Right lobe of liver (tissue), 6 donors: ENCODE results near the gene IL1RN. TPM values are rescaled to one million over a fixed set of nuclear protein-coding genes. Genes with fewer than 3 reads are reported as not detected.

Experiments used
- ATAC-seq, 4 donors: fragments of 200-7000 bp; cut with Tn5 transposase; one replicate each; pipeline ENCODE4 v1.9.1; 2020; ENCODE audit warnings: mild to moderate bottlenecking in 4 of 4, moderate library complexity in 4 of 4
- DNase-seq, 3 donors: peaks; one replicate each; pipeline ENCODE4 v3.0.0-alpha.2; 2020
- H3K27ac ChIP-seq, 3 donors: fragments of 200-600 bp; one replicate each; pipeline ENCODE4 v1.8.0; 2022
- H3K27me3 ChIP-seq, 2 donors: fragments of 200-600 bp; one replicate each; pipeline ENCODE4 v1.8.0; 2022
- H3K36me3 ChIP-seq, 4 donors: fragments of 200-600 bp; sonication (generic) in 1 of 4; one replicate each; pipeline versions ENCODE4 v1.5.1 to v1.8.0; 2017 to 2022; ENCODE audit warnings: control low read depth in 1 of 4
- H3K4me1 ChIP-seq, 4 donors: fragments of 200-600 bp; sonication (generic) in 1 of 4; one replicate each; pipeline versions ENCODE4 v1.5.1 to v1.8.0; 2017 to 2022; ENCODE audit warnings: control low read depth in 1 of 4
- H3K4me3 ChIP-seq, 3 donors: fragments of 200-600 bp; one replicate each; pipeline ENCODE4 v1.8.0; 2022
- H3K9me3 ChIP-seq, 4 donors: fragments of 200-600 bp; sonication (generic) in 1 of 4; one replicate each; pipeline versions ENCODE4 v1.5.1 to v1.8.0; 2017 to 2022; ENCODE audit warnings: control low read depth in 1 of 4
- POLR2A ChIP-seq: fragments of 450-650 bp; IDR thresholded peaks from one replicate; pipeline ENCODE4 v1.6.1; 2017; ENCODE audit warnings: antibody characterized with exemption, mild to moderate bottlenecking
- WGBS: methylation state at CpG from one replicate; pipeline ENCODE4 v1.1.6; 2018; ENCODE audit warnings: low coverage, low lambda C conversion rate; ENCODE audit not compliant: insufficient coverage; ENCODE audit errors: missing lambda C conversion rate; 5-methylcytosine and 5-hydroxymethylcytosine counted together
- intact Hi-C, 2 donors: fragments of 100-400 bp; cut with DNase I; formaldehyde crosslinking; loops; one replicate each; pipeline versions ENCODE4 v1.11.2 to v1.14.1; 2022
- total RNA-seq, 6 experiments: library from RNA; depleted of rRNA in 2 of 6; stranded (reverse); fragments of >200 nt in 2 of 6; fragmentation: NEBNext Ultra II Directional in 3 of 6; extraction: Animal tissue kit (Norgen Biotek cat#: 25700) in 3 of 6; gene quantifications; one replicate each; pipeline versions ENCODE4 v1.1.0 to v1.2.4, GENCODE V29; 2016 to 2023
- TF ChIP-seq, protein P1 (sequence below), 4 donors: fragments of 200-600 bp in 3 of 4; fragments of 450-650 bp in 1 of 4; IDR thresholded peaks; one replicate each; pipeline versions ENCODE4 v1.5.1 to v1.8.0; 2016 to 2022; ENCODE audit warnings: antibody characterized with exemption in 4 of 4, mild to moderate bottlenecking in 2 of 4
- donor health status: DM: no; HTN: yes; CAD: no.
- donor health status: DM: no; HTN: no; CAD: no.
- donor health status: DM: no; HTN: no; CAD: no.
- donor health status: DM: no; HTN: yes; CAD: no.
- donor health status: DM: no; HTN: yes; CAD: no.

The IL1RN gene
- total RNA-seq, 6 experiments from 2014 or later: 14.5 to 98.1 (median 43.9) TPM

DNA sequence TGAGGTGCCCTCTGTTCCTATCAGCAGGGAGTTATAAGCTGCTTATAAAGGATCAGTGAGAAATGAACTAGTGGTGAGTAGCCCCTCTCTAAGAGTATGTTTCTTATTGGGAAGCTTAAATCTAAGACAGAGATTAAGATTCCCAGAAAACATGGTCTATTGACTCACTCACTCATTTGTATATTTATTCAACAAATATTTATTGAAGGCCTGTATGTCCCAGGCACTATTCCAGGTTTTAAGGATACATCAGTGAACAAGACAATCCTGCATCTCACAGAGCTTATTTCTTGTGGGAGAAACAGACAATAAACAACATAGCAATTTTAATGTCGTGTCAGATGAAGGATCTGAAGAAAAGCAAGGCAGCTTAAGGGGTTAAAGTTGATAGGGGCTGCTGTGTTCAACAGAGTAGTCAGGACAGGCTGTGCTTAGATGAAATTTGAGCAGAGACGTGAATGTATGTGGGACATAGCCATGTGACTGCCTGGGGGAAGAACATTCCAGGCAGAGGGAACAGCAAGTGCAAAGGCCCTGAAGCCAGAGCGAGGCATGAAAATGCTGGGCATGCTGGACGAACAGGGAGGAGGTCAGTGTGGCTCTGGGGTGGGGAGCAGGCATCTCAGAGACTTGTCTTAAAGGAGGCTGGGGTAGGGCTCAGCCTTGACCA lies 31.6 kb downstream of the IL1RN start:
- peak overlapping the region; percentile 94 to 99 (median 94) for H3K27ac ChIP-seq
- H3K9me3 ChIP-seq: no peaks in the 10 kb centered on the region
- H3K4me1 ChIP-seq: peaks cover 0 to 24% (median 10%) of the 10 kb centered on the region in 4 donors
- no peaks in the 10 kb centered on the region for H3K27me3 ChIP-seq
- H3K4me3 ChIP-seq: peak overlapping the region; percentile 67 to 81 (median 76)
- intact Hi-C loops: no loop called here
- WGBS: 24% methylated on average over 4 of the region's 4 CpGs
- H3K36me3 ChIP-seq: no peaks in the 10 kb centered on the region
- peak; percentile 12 to 50 (median 41) for ATAC-seq
- DNase-seq: no peak
- TF ChIP-seq POLR2A: no peak
- TF ChIP-seq, protein P1, sequence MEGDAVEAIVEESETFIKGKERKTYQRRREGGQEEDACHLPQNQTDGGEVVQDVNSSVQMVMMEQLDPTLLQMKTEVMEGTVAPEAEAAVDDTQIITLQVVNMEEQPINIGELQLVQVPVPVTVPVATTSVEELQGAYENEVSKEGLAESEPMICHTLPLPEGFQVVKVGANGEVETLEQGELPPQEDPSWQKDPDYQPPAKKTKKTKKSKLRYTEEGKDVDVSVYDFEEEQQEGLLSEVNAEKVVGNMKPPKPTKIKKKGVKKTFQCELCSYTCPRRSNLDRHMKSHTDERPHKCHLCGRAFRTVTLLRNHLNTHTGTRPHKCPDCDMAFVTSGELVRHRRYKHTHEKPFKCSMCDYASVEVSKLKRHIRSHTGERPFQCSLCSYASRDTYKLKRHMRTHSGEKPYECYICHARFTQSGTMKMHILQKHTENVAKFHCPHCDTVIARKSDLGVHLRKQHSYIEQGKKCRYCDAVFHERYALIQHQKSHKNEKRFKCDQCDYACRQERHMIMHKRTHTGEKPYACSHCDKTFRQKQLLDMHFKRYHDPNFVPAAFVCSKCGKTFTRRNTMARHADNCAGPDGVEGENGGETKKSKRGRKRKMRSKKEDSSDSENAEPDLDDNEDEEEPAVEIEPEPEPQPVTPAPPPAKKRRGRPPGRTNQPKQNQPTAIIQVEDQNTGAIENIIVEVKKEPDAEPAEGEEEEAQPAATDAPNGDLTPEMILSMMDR (IDR thresholded peaks at IDR 0.05): no peak

DNA sequence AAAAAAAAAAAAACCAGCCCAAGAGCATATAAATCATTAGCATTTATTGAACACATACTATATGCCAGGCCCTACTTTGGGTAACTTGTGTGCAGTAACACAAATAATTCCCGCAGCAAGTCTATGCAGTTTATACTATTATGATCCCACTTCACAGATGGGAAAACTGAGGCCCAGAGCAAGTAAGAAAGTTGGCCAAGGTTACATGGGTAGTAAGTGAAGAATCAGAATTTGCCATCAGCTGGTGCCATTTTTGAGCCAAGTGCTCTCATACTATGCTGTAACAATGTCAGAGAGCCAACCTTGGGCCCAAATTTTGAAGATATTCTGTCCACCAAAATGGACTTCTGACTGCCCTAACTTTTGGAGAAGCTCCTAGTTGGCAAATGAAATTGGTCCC lies 32.9 kb downstream of the IL1RN start:
- DNase-seq (no peak), ATAC-seq (no peak)
- 89% methylated on average over 1 of the region's 1 CpG for WGBS
- Histone ChIP-seq H3K27ac (no peak overlapping the region), H3K27me3 (no peaks in the 10 kb centered on the region), H3K4me3 (no peak overlapping the region), H3K4me1 (peaks cover 0 to 35% (median 17%) of the 10 kb centered on the region in 4 donors), H3K36me3 (no peaks in the 10 kb centered on the region), H3K9me3 (no peaks in the 10 kb centered on the region)
- TF ChIP-seq POLR2A: no peak
- TF ChIP-seq, protein P1 (IDR thresholded peaks at IDR 0.05): no peak
- intact Hi-C loops: no loop called here

DNA sequence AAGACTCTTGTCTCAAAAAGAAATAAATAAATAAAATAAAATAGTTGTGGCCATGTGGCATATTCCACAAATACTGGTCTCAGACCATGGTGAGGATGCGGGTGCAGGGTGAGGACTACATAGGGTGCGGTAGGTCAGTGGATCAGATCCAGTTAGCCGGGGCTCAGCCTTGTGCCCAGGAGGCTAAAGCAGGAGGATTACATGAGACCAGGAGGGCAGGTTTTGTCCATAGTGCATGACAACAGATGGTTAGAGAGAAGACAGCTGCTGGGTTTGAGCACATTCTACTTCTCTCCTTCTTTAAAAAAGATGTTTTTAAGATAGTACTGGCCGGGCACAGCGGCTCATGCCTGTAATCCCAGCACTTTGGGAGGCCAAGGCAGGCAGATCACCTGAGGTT lies 33.6 kb downstream of the IL1RN start:
- DNase-seq: no peak
- TF ChIP-seq, protein P1 (IDR thresholded peaks at IDR 0.05): no peak
- TF ChIP-seq POLR2A: no peak
- Histone ChIP-seq H3K9me3 (no peaks in the 10 kb centered on the region), H3K4me3 (no peak overlapping the region), H3K27ac (peak overlapping the region in 1 of 3 donors; percentile 6), H3K27me3 (no peaks in the 10 kb centered on the region), H3K36me3 (no peaks in the 10 kb centered on the region), H3K4me1 (peaks cover 0 to 38% (median 19%) of the 10 kb centered on the region in 4 donors)
- intact Hi-C loops: no loop called here
- WGBS: 96% methylated on average over 3 of the region's 5 CpGs
- no peak for ATAC-seq

DNA sequence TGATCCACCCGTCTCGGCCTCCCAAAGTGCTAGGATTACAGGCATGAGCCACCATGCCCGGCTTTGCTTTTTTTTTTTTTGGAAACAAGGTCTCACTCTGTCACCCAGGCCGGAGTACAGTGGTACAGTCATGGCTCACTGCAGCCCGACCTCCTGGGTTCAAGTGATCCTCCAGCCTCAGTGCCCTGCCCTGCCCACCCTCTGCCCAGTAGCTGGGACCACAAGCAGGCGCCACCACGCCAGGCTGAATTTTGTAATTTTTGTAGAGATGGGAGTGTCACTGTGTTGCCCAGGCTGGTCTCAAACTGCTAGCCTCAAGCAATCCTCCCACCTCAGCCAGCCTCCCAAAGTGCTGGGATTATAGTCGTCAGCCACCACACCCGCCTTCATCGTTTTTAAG lies 34.8 kb downstream of the IL1RN start:
- Histone ChIP-seq H3K4me3 (no peak overlapping the region), H3K36me3 (no peaks in the 10 kb centered on the region), H3K4me1 (peaks cover 0 to 48% (median 24%) of the 10 kb centered on the region in 4 donors), H3K27ac (no peak overlapping the region), H3K9me3 (no peaks in the 10 kb centered on the region), H3K27me3 (no peaks in the 10 kb centered on the region)
- DNase-seq (no peak), ATAC-seq (no peak)
- intact Hi-C loops: no loop called here
- no peak for TF ChIP-seq POLR2A
- TF ChIP-seq, protein P1 (IDR thresholded peaks at IDR 0.05): no peak
- WGBS: 96% methylated on average over 4 of the region's 10 CpGs
